LHCN-M2 (cell line): ENCODE data around the gene NABP2. TPM values are rescaled to one million over a fixed set of nuclear protein-coding genes. Genes with fewer than 3 reads are reported as not detected.
A peak's percentile ranks its signal among the peaks of the same experiment; 100 is the strongest.

Experiments used
- DNase-seq: peaks from one replicate; pipeline ENCODE4 v3.0.0-alpha.2; 2012; ENCODE audit warnings: low read depth
- polyA plus RNA-seq: library from polyadenylated mRNA; unstranded; fragments of >200 nt; gene quantifications from one replicate; pipeline ENCODE4 v1.2.1, GENCODE V29; 2012; ENCODE audit warnings: missing spikeins
- total RNA-seq: library from RNA; depleted of rRNA; stranded (reverse); fragments of >200 nt; gene quantifications from 2 replicates; pipeline ENCODE4 v1.2.3, GENCODE V29; 2014; rRNA removed

The NABP2 gene
- 47.1 and 57.1 TPM in 2 replicates for total RNA-seq
- polyA plus RNA-seq, result 53.7 TPM

- peak; percentile 97 for DNase-seq
Measured at GRCh38 chr12:56224102-56224701, at the start of gene NABP2. TSS of gene NABP2 (plus strand) at chr12:56224342. CDS start at chr12:56224857, 515 bp downstream.

- no peak for DNase-seq
Measured at GRCh38 chr12:56178347-56178746, 45.8 kb upstream of the NABP2 start.

GRCh38 chr12:56186957-56187356 is 37.2 kb upstream of the NABP2 start:
- no peak for DNase-seq

GRCh38 chr12:56188131-56188777 is 35.9 kb upstream of the NABP2 start:
- no peak for DNase-seq

- DNase-seq, result no peak
Measured at GRCh38 chr12:56188778-56189098, 35.4 kb upstream of the NABP2 start.

- peak; percentile 77 for DNase-seq
Measured at GRCh38 chr12:56189099-56189917, 34.8 kb upstream of the NABP2 start, which contains the start of gene SMARCC2. TSS of gene SMARCC2 (minus strand) at chr12:56189483. CDS start at chr12:56189461, 22 bp downstream.

- DNase-seq, result peak; percentile 86
Measured at GRCh38 chr12:56189918-56190694, 34.0 kb upstream of the NABP2 start.

- no peak for DNase-seq
Measured at GRCh38 chr12:56190695-56191155, 33.4 kb upstream of the NABP2 start.

- DNase-seq, result no peak
Measured at GRCh38 chr12:56192582-56192981, 31.6 kb upstream of the NABP2 start.

- DNase-seq, result peak; percentile 83
Measured at GRCh38 chr12:56193025-56193578, 31.0 kb upstream of the NABP2 start.

GRCh38 chr12:56196818-56197550 is 27.2 kb upstream of the NABP2 start:
- DNase-seq, result peak; percentile 73

GRCh38 chr12:56197921-56198635 is 26.1 kb upstream of the NABP2 start:
- no peak for DNase-seq

GRCh38 chr12:56198836-56199235 is 25.3 kb upstream of the NABP2 start:
- no peak for DNase-seq

GRCh38 chr12:56202366-56202765 is 21.8 kb upstream of the NABP2 start:
- DNase-seq, result no peak

- DNase-seq, result no peak
Measured at GRCh38 chr12:56202838-56203237, 21.3 kb upstream of the NABP2 start.

GRCh38 chr12:56204275-56204674 is 19.9 kb upstream of the NABP2 start:
- no peak for DNase-seq

GRCh38 chr12:56205445-56205844 is 18.7 kb upstream of the NABP2 start:
- no peak for DNase-seq

GRCh38 chr12:56206452-56207166 is 17.5 kb upstream of the NABP2 start:
- peak; percentile 47 for DNase-seq

GRCh38 chr12:56208006-56208405 is 16.1 kb upstream of the NABP2 start:
- DNase-seq, result no peak
